PC-3 (cell line): ENCODE results near the gene TSTD2. TPM values are rescaled to one million over a fixed set of nuclear protein-coding genes. Genes with fewer than 3 reads are reported as not detected.
"Not testable (repeated sequence)": the region's sequence is repeated elsewhere in the genome, so short reads cannot be mapped to it uniquely, and the experiment has no call there.

Experiments
- ATAC-seq: fragments of 200-7000 bp; cut with Tn5 transposase; 2 replicates; pipeline ENCODE4 v1.9.1; 2020; ENCODE audit warnings: mild to moderate bottlenecking, moderate library complexity
- BruUV-seq: library from RNA; stranded (reverse); fragments of 400-500 nt; replicated peaks from 2 replicates; lab custom pipeline; 2021; lab: Mats Ljungman, UMichigan
- CTCF ChIA-PET: fragments of 300-600 bp; sonication (Branson Sonifier 250); formaldehyde crosslinking; loops from one replicate; lab custom pipeline; 2022; ENCODE audit warnings: antibody characterized with exemption; lab: Charles Lee
- POLR2A ChIA-PET: fragments of 300-600 bp; sonication (Branson Sonifier 250); formaldehyde crosslinking; loops from one replicate; lab custom pipeline; 2022; ENCODE audit warnings: antibody characterized with exemption; ENCODE audit not compliant: unreplicated experiment; lab: Charles Lee
- DNase-seq: peaks from one replicate; pipeline ENCODE4 v3.0.0-alpha.2; 2015
- H2AFZ ChIP-seq: fragments of 300-600 bp; sonication (generic); 2 replicates; pipeline ENCODE4 v1.6.0; 2016; ENCODE audit warnings: antibody characterized with exemption, low read length
- H3F3A ChIP-seq: fragments of 300-600 bp; sonication (generic); one replicate; pipeline ENCODE4 v1.6.0; 2017; ENCODE audit warnings: antibody characterized with exemption, low read length, control low read depth, mild to moderate bottlenecking; ENCODE audit not compliant: unreplicated experiment
- H3K27ac ChIP-seq: fragments of 300-600 bp; sonication (generic); 2 replicates; pipeline ENCODE4 v1.5.1; 2016; ENCODE audit warnings: mild to moderate bottlenecking, low read length
- H3K27me3 ChIP-seq: fragments of 300-600 bp; sonication (generic); 2 replicates; pipeline ENCODE4 v1.6.1; 2016; ENCODE audit warnings: low read length, mixed read lengths
- H3K36me3 ChIP-seq: fragments of 300-600 bp; sonication (generic); 2 replicates; pipeline ENCODE4 v1.6.1; 2016; ENCODE audit warnings: low read depth, mixed run types, low read length, mixed read lengths
- H3K4me1 ChIP-seq: fragments of 300-600 bp; sonication (generic); 2 replicates; pipeline ENCODE4 v1.5.1; 2016; ENCODE audit warnings: low read length; ENCODE audit not compliant: insufficient read depth
- H3K4me2 ChIP-seq: fragments of 300-600 bp; sonication (generic); 2 replicates; pipeline ENCODE4 v1.6.0; 2016; ENCODE audit warnings: low read length
- H3K4me3 ChIP-seq: fragments of 300-600 bp; sonication (generic); 2 replicates; pipeline ENCODE4 v1.5.1; 2016; ENCODE audit warnings: mild to moderate bottlenecking, low read length, mixed read lengths
- H3K79me2 ChIP-seq: fragments of 300-600 bp; sonication (generic); 2 replicates; pipeline ENCODE4 v1.6.1; 2017; ENCODE audit warnings: low read length, mixed read lengths
- H3K9ac ChIP-seq: fragments of 300-600 bp; sonication (generic); 2 replicates; pipeline ENCODE4 v1.6.0; 2016; ENCODE audit warnings: mild to moderate bottlenecking, low read length
- H3K9me2 ChIP-seq: fragments of 300-600 bp; sonication (generic); replicated peaks from 2 replicates; pipeline ENCODE4 v1.6.1; 2016; ENCODE audit warnings: mixed run types, low read length, mixed read lengths
- H3K9me3 ChIP-seq: fragments of 300-600 bp; sonication (generic); 2 replicates; pipeline ENCODE4 v1.6.1; 2016; ENCODE audit warnings: low read length, mixed read lengths
- H4K20me1 ChIP-seq: fragments of 300-600 bp; sonication (generic); 2 replicates; pipeline ENCODE4 v1.6.1; 2016; ENCODE audit warnings: low read length, mixed read lengths
- CTCF ChIP-seq: fragments of 300-600 bp; sonication (generic); conservative IDR thresholded peaks from 2 replicates; pipeline ENCODE4 v1.5.1; 2017; ENCODE audit warnings: antibody characterized with exemption, low read depth, mild to moderate bottlenecking, low read length
- EZH2 ChIP-seq: fragments of 300-600 bp; sonication (generic); IDR thresholded peaks from one replicate; pipeline ENCODE4 v1.6.1; 2017; ENCODE audit warnings: antibody characterized with exemption, mild to moderate bottlenecking, low read length; ENCODE audit not compliant: unreplicated experiment
- EZH2phosphoT487 ChIP-seq: fragments of 300-600 bp; sonication (generic); IDR thresholded peaks from 2 replicates; pipeline ENCODE4 v1.6.1; 2018; ENCODE audit warnings: mild to moderate bottlenecking, antibody characterized with exemption, low read length, borderline replicate concordance
- intact Hi-C: fragments of 100-400 bp; cut with micrococcal nuclease; formaldehyde crosslinking; loops from 2 replicates; pipeline ENCODE4 v1.9.0; 2023
- total RNA-seq: library from RNA; depleted of rRNA; stranded (reverse); fragments of >200 nt; gene quantifications from 2 replicates; pipeline ENCODE4 v1.2.3, GENCODE V29; 2014

TSTD2 gene
- total RNA-seq, 1 experiment from 2014 or later: 11.2 TPM

- no peaks in the 10 kb centered on the region for H3K9me2 ChIP-seq
- no peaks in the 10 kb centered on the region for H3K79me2 ChIP-seq
- TF ChIP-seq CTCF: no peak
- TF ChIP-seq EZH2: no peak
- TF ChIP-seq EZH2phosphoT487: no peak
- H3K27ac ChIP-seq: no peak overlapping the region
- no peak overlapping the region for H3K4me3 ChIP-seq
- H3K36me3 ChIP-seq: no peaks in the 10 kb centered on the region
- CTCF ChIA-PET: interaction anchor here (0.5 kb wide), 1 partner anchor 124 kb away, joined by 3 read pairs; no protein-coding TSS in a partner anchor
- H3K9ac ChIP-seq: no peak overlapping the region
- no peak overlapping the region for H3K4me2 ChIP-seq
- H3K9me3 ChIP-seq: no peaks in the 10 kb centered on the region
- H3K27me3 ChIP-seq: no peaks in the 10 kb centered on the region
- DNase-seq (no peak), ATAC-seq (no peak)
- BruUV-seq: no TSS peak
- intact Hi-C loops: no loop called here
- POLR2A ChIA-PET: no interaction called here
- H2AFZ ChIP-seq: no peak overlapping the region
- H3K4me1 ChIP-seq: no peaks in the 10 kb centered on the region
- no peaks in the 10 kb centered on the region for H3F3A ChIP-seq
- no peaks in the 10 kb centered on the region for H4K20me1 ChIP-seq
Observed at GRCh38 chr9:97592126-97592525, 41.0 kb downstream of the TSTD2 start.

GRCh38 chr9:97591535-97591934, 41.6 kb downstream of the TSTD2 start:
- TF ChIP-seq EZH2phosphoT487 (no peak), EZH2 (no peak), CTCF (no peak)
- H3F3A ChIP-seq: no peaks in the 10 kb centered on the region
- H3K9me2 ChIP-seq: no peaks in the 10 kb centered on the region
- no peak overlapping the region for H3K4me2 ChIP-seq
- ChIA-PET POLR2A (no interaction called here), CTCF (no interaction called here)
- intact Hi-C loops: no loop called here
- ATAC-seq (no peak), DNase-seq (no peak)
- no peaks in the 10 kb centered on the region for H3K79me2 ChIP-seq
- H3K4me1 ChIP-seq: no peaks in the 10 kb centered on the region
- H4K20me1 ChIP-seq: no peaks in the 10 kb centered on the region
- no peak overlapping the region for H3K27ac ChIP-seq
- no peak overlapping the region for H2AFZ ChIP-seq
- H3K36me3 ChIP-seq: no peaks in the 10 kb centered on the region
- H3K4me3 ChIP-seq: no peak overlapping the region
- no TSS peak for BruUV-seq
- no peaks in the 10 kb centered on the region for H3K27me3 ChIP-seq
- no peak overlapping the region for H3K9ac ChIP-seq
- H3K9me3 ChIP-seq: no peaks in the 10 kb centered on the region

- H3K9ac ChIP-seq, POLR2A ChIA-PET, H3K36me3 ChIP-seq, ATAC-seq, DNase-seq, H4K20me1 ChIP-seq, H3K4me2 ChIP-seq, H3K4me3 ChIP-seq, CTCF ChIA-PET, H3F3A ChIP-seq, H3K4me1 ChIP-seq, H3K27ac ChIP-seq, H3K27me3 ChIP-seq, H2AFZ ChIP-seq, BruUV-seq, H3K9me2 ChIP-seq, H3K79me2 ChIP-seq, H3K9me3 ChIP-seq, intact Hi-C loops: not testable (repeated sequence)
Observed at GRCh38 chr9:97586909-97587308, 46.3 kb downstream of the TSTD2 start.

GRCh38 chr9:97584778-97585177, 48.4 kb downstream of the TSTD2 start:
- H3K79me2 ChIP-seq, H3K9me3 ChIP-seq, intact Hi-C loops, H3K4me2 ChIP-seq, H3K27ac ChIP-seq, H3K4me1 ChIP-seq, DNase-seq, H3K9ac ChIP-seq, CTCF ChIA-PET, H3K36me3 ChIP-seq, H4K20me1 ChIP-seq, BruUV-seq, ATAC-seq, H2AFZ ChIP-seq, H3F3A ChIP-seq, H3K9me2 ChIP-seq, POLR2A ChIA-PET, H3K27me3 ChIP-seq, H3K4me3 ChIP-seq: not testable (repeated sequence)

- H3K9me3 ChIP-seq, H3K36me3 ChIP-seq, ATAC-seq, intact Hi-C loops, CTCF ChIA-PET, H3F3A ChIP-seq, POLR2A ChIA-PET, BruUV-seq, H3K9ac ChIP-seq, DNase-seq, H3K4me3 ChIP-seq, H4K20me1 ChIP-seq, H3K9me2 ChIP-seq, H3K4me2 ChIP-seq, H2AFZ ChIP-seq, H3K27ac ChIP-seq, H3K27me3 ChIP-seq, H3K79me2 ChIP-seq, H3K4me1 ChIP-seq: not testable (repeated sequence)
Observed at GRCh38 chr9:97581590-97581989, 51.6 kb downstream of the TSTD2 start.
